Measurements from ENCODE around the gene RSPO1. TPM values are rescaled to one million over a fixed set of nuclear protein-coding genes. Genes with fewer than 3 reads are reported as not detected.

The RSPO1 gene
- total and polyA plus RNA-seq, 10 of the 15 experiments (the other 5 are each of a cell fraction or from before 2014, with no cell fraction given): not detected

GRCh38 chr1:37595440-37596181 lies 39.1 kb downstream of the RSPO1 start, which contains the start of gene GNL2 (continued):
- TF ChIP-seq PML (IDR thresholded peaks at IDR 0.05; ENCODE audit: low read length) (peak; percentile 93), ESRRA (IDR thresholded peaks at IDR 0.05; ENCODE audit: low read length) (no peak), ZBTB40 (IDR thresholded peaks at IDR 0.05; ENCODE audit: borderline replicate concordance) (peak; percentile 90), CREM (IDR thresholded peaks at IDR 0.05; ENCODE audit: low read depth) (peak; percentile 95), ATF2 (IDR thresholded peaks at IDR 0.05; ENCODE audit: low read length) (no peak), SUZ12 (IDR thresholded peaks at IDR 0.05; ENCODE audit: unreplicated experiment) (no peak), RBBP5 (conservative IDR thresholded peaks at IDR 0.05) (no peak), IKZF1 (conservative IDR thresholded peaks at IDR 0.05) (peak; percentile 57; the same call in 1 of the 2 replicates), POLR2AphosphoS5 (IDR thresholded peaks at IDR 0.05; ENCODE audit: low read length) (peak; percentile 93), SREBF1 (IDR thresholded peaks at IDR 0.05; ENCODE audit: low read length) (no peak), CREB1 (IDR thresholded peaks at IDR 0.05; ENCODE audit: low read depth) (peak; percentile 93), SP1 (IDR thresholded peaks at IDR 0.05; ENCODE audit: low read depth, low read length) (peak; percentile 31), ELK1 (IDR thresholded peaks at IDR 0.05; ENCODE audit: low read depth, low read length) (peak; percentile 63), ZNF274 (IDR thresholded peaks at IDR 0.05; ENCODE audit: insufficient read depth, insufficient read length) (no peak), SUPT20H (IDR thresholded peaks at IDR 0.05; ENCODE audit: borderline replicate concordance, control insufficient read depth, low read depth, low read length) (no peak), NKRF (conservative IDR thresholded peaks at IDR 0.05) (peak; percentile 87), CBX5 (IDR thresholded peaks at IDR 0.05; ENCODE audit: low read depth) (no peak), ASH2L (IDR thresholded peaks at IDR 0.05; ENCODE audit: borderline replicate concordance, low read depth) (no peak), ZZZ3 (IDR thresholded peaks at IDR 0.05; ENCODE audit: control insufficient read depth, insufficient read length, low read depth) (no peak), ZNF217 (IDR thresholded peaks at IDR 0.05) (no peak), PAX5 (IDR thresholded peaks at IDR 0.05; ENCODE audit: borderline replicate concordance, low read depth, low read length) (no peak)
